Measurements from ENCODE around the gene YDJC.
A peak's percentile ranks its signal among the peaks of the same experiment; 100 is the strongest.
"Not testable (repeated sequence)": the region's sequence is repeated elsewhere in the genome, so short reads cannot be mapped to it uniquely, and the experiment has no call there.

YDJC gene

DNA sequence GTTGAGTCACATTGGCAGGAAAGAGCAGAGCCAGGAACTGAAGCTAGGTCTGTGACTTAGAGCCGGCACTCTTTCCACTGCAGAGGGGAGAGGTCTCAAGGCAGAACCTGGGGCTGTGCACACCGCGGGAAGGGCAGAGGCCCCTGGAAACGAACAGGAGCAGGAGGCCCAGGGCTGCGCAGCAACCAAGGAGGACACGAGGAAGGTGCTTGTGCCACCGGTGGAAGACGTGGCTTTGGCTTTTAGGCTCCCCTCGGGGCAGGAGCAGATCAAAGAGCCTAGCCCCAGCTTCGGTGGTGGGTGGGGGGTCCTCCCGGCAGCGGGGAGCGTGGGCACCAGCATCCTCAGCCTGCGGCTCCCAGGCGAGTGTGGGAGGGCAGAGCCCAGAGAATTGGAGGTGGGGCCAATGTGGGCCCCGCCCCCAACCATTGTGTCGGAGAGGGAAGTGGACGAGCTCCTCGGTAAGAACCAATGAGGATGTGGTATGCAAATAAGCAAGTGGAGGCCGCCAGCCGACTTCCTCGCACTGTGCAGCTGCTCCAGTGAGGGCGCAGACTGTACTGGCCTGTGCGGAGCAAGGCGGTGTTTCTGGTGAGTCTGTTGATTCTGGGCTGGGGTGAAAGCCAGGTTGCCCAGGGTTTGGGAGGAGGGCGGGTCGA lies 2.5 kb upstream of the YDJC start, which contains the start of gene CCDC116:
Gene CCDC116 (plus strand): TSS at position 524 of the 659 bp plus-strand sequence. CDS start 422 bp downstream, outside the sequence.
- DNase-seq (ENCODE audit: low read depth in 2 of 2), result peak in 1 of 2 donors; percentile 48

DNA sequence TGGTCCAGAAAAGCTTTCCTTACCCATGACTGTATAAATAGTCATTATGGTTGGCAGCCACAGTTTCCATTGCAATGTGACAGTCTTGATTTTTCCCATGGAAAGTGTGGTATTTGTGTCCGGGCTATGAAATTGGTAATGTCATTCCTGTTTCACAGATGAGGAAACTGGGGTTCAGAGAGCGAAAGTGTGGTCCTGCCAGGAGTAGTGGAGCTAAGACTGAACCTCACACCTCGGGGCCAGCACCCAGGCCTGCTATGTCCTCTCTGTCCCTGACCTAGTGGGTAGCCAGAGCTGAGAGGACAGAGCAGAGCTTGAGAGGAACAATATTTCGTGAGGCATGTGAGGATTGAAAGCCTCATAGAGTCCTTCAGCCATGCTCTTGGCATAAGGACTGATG lies 1.2 kb upstream of the YDJC start:
- DNase-seq (ENCODE audit: low read depth in 2 of 2), result no peak

DNA sequence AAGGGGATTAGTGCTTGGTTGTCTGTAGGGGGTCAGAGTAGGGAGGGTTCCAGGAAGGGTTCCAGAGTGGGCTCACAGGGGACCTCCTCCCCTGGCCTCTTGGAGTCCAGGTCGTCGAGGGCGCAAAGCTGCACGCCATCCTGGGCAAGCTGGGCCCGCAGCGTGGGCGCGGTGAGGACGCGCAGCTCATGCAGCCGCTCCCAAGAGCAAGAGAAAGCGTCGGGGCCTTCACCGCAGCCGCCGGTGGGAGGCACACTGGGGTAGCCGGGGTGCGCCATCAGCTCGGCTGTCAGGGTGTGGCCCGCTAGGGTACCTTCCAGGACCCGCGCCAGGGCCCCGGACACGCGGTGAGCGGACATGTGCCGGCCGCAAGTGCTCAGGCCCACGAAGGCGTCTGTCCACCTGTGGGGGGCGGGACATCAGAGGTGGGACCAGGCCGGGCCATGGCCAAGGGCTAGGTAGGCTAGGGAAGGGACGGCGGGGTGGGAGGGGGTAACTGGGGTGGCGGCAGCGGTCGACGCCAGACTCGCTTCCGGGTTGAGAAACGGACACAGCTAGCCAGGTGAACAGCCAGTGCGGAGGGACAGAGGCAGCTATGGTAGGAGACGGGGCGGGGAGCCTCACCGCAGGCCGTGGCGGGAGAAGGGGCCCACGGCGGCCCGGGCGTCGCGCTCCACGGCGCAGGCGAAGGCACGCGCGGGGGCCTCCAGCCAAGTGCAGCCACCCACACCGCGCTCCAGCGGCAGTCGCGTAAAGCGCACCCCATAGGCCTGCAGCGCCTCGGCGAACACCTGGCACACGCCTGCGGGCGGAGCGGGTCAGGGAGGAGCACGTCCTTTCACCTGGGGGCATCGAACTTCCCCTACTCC lies 1.2 kb downstream of the YDJC start:
- no peak for DNase-seq (ENCODE audit: low read depth in 2 of 2)

DNA sequence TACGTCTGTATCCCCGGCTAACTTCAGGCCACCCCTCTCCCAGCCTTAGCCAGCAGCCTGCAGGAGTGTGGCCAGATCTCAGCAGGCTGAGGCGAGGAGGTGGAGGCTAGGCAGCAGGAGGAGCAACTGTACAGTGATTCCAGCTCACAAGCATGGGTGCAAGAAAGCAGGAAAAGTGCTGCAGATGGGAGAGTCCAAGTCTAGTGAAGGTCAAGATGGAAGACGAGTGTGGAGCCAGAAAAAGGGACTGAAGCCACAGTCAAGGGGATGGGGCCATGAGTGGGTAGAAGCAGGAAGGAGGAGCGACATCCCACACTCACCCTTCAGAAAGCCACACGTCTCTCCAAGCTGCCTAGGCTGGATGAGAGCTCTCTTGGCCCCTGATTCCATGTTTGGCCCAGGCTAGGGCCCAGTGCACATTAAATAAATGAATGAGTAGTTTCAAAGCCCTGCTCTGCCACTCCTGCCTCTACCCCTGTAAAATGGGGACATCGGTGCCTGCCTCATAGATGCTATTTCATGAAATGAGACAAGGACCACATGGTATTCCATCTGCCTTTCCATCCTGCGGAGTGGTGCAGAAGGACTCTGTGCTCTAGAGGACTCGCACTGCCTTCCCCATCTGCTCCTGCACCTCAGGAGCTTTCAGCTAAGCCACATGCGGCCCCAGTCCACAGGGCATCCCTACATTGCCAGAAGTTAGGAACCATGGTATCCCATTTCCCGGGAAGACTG lies 2.9 kb downstream of the YDJC start:
- no peak for DNase-seq (ENCODE audit: low read depth in 2 of 2)

DNA sequence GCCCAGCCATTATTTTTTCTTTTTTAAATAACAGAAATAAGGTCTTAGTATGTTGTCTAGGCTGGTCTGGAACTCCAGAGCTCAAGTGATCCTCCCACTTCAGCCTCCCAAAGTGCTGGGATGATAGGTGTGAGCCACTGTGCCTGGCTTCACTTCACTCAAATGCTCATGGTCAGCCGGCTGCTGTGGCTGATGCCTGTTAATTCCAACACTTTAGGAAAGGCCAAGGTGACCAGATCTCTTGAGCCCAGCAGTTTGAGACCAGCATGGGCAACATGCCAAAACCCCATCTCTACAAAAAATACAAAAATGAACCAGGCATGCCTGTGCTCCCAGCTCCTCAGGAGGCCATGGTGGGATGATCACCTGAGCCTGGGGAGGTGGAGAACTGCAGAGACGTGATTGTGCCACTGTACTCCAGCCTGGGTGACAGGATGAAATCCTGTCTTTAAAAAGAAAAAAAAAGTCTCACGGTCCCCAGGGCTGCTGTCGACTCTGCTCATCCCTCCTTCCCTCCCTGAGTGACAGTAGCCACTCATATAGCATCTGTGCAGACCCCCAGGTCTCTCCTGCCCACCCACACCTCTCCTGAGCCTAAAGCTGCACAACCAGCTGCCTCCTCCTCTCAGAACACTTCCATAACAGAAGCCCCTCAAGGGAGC lies 3.6 kb downstream of the YDJC start:
- no peak for DNase-seq (ENCODE audit: low read depth in 2 of 2)

DNA sequence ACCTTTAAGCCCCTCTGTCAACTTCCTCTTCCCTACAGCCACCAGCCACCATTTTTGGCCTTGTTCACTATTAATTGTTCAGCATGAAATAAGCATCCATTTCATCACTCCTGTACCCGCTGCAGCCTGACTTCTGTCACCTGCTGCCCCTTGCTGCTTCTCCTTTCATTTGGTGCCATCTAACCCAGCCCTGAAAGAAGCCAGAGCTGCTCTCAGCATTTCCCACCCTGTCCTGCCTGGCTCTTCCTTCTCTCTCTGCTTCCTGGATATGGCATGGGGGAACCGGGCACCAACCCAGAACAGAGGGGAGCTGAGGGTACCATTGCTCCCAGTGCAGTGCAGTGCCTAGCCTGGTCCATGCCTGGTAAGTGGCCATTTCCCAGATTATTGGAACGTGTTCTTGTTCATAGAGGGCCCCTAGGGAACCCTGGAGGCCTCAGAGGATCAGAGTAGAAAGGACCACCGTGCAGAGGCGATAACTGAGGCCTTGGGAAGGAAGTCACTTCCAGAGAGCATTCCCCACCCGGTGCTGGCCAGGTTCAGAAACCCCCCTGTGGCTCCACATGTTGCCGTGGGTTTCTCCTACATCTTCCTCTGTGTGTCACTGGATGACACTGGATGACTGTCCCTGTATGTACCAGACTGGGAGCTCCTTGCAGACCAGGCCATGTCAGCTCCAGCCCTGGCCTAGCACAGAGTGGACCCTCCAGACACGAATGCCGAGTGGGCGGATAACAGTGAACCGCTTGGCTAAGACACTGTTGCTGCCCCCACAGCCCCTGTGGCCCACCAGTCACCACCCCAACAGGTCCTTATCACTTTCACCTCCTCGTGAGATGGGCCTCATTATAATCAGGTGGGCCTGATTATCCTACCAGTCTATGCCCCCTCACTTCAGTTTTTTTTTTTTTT lies 4.7 kb downstream of the YDJC start:
- DNase-seq (ENCODE audit: low read depth in 2 of 2), result no peak

DNA sequence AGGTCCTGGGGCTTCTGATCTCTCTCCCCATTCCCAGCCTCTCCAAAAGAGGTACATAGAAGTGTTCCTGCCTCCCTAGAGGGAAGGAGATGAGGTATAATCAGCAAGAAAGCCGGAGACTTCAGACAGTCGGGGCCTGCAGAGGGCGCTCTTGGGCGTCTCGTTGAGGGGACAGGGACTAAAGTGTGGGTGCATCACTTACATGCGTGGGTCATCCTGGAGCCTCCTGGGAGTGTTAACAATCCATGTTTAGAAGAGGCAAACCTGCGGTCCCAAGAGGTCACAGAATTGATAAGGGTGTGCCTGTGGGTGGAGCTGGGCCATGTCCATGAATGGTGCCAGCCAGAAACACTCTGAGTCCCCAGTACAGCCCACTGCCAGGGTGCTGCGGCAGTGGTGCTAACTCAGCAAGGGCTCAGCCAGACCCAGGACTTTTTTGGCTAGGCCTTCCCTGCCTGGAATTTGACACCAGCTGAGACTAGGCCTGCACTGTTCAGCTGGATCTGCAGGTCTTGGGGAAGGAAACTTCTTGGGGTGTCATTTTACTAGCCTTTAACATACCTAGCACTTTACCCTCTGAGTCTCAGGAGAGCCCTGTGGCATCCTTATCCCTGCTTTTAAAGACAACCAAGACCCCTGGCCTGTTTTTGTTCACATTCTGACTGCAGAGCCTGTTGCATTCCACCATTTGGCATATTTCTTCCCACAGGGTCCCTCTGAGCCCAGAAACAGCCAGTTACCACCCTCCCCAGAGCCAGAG lies 5.5 kb downstream of the YDJC start:
- no peak for DNase-seq (ENCODE audit: low read depth in 2 of 2)

DNA sequence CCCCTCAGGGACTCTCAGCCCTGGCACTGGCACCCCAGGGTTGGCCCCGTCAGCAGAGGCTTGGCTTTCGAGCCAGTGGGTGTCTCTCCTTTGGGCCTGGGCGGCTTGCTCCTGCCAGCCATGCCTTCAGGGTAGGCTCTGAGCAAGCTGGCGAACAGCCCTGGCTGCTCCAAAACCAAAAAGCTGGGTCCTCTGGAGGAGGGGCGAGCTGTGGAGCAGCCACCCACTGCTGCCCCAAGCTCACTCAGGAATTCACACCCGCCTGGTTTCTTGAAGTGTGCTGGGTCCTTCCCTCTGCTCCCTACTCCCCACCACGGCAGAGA lies 6.2 kb downstream of the YDJC start:
- no peak for DNase-seq (ENCODE audit: low read depth in 2 of 2)

DNA sequence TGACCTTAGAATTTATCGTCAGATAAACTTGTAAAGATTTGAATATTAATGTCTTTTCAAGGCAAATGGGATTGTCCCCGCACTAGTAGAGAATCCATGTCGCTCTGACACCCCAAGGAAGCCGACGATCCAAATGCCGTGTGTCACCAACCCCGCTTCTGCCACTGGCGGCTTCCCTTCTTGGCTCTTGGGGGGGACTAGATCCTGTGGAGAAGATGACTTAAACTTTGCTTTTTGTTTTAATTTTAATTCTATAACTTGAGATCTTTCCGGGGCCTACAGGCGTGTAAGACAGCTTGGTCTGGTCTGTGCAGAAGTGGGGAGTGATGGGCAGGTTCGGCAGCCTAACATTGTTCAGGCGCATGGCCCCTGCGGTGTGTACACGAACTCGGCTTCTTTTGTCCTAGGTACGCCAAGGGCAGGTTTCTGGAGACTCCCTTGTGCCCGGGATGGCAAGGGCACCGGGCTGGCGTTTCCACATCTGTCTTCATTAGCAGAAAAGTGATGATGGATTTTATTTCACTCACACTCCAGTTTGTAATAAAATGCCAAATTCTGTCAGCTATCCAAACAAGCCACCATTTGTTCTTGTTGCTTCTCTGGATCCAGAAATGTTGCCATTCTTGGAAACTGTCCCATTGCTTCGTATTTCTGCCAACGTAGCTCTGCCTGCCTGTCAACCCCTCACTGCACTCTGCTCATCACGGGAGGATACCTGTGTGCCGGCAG lies 6.7 kb downstream of the YDJC start:
- no peak for DNase-seq (ENCODE audit: low read depth in 2 of 2)

DNA sequence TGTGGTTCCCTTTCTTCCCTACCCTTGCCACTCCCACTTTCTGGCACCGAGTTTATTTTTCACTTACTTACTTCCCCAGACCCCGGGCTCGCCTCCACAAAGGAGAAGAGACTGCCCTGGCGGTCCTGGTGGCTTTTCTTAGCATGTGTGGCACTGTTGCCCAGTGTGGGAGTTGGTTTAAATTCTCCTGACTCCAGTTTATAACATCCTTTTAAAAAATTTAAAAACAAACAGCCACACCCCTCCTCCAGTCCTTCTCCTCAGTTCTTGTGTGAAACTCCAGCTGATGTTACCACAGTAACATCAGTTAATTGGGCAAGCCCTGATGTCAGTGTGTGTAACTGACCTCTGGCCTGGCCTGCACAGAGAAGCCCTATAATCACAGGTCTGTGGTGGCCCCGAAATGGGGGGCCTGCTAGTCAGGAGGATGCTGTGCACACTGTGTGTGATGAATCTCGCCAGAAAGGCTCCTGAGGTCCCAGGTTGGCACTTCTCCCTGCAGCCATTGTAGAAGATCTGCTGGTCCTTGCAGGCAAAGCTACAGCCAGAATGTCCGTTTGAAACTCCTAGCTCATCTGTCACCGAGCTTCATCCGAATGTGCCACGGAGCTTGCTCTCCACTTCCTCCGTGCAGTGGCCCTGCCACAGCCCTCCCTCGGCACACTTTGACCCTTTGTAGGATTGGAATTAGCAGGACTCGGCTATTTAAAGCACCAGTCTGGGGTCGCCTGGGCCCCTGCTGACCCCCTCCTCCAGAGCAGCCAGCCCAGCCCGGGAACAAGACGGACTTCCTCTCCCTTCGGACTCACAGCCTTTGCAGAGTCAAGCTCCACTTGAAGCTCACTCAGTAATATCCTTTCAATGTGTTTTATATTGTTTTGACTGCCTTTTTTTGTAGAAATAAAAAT lies 7.6 kb downstream of the YDJC start:
- no peak for DNase-seq (ENCODE audit: low read depth in 2 of 2)

DNA sequence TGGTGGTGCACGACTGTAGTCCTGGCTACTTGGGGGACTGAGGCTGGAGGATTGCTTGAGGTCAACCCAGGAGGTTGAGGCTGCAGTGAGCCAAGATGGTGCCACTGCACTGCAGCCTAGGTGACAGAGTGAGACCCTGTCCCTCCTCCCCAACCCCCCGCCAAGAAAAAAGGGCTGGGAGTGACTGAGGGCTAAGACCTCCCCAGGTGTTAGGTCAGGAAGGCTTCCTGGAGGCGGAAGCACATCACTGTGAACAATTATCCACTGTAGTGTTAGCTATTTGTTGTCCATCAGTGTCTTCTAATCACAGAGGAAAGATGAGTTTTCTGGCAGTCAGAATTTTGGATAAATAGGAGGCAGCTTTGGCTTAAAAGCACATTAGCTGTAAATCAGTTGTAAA lies 8.8 kb downstream of the YDJC start:
- no peak for DNase-seq (ENCODE audit: low read depth in 2 of 2)

DNA sequence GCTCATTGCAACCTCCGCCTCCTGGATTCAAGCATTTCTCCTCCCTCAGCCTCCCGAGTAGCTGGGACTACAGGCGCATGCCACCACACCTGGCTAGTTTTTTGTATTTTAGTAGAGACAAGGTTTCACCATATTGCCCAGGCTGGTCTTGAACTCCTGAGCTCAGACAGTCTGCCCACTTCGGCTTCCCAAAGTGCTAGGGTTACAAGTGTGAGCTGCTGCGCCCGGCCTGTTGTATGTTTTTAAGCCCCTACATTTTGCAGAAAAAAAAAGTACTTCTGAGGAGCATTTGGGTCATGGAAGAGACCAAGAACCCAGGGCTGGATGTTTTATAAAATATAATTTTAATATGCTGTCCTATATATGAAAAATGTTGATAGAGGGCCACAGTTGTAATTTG lies 12.5 kb downstream of the YDJC start:
- not testable (repeated sequence) for DNase-seq (ENCODE audit: low read depth in 2 of 2)

DNA sequence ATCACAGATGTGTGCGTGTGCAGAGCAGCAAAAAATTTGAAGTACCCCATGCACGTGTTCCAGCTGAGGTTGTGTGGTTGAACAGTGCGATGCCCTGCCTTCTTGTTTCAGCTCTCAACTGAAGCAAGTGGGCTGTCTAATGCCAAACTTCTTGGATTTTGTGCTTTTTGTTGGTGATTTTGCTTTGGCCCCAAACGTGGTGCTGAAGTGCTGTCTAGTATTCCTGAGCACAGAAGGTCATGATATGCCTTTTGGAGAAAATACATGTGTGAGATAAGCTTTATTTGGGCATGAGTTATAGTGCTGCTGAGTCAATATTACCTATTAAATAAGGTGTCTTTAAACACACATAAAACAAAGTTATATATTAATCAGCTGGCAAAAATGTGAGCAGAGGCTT lies 14.1 kb downstream of the YDJC start:
- no peak for DNase-seq (ENCODE audit: low read depth in 2 of 2)

DNA sequence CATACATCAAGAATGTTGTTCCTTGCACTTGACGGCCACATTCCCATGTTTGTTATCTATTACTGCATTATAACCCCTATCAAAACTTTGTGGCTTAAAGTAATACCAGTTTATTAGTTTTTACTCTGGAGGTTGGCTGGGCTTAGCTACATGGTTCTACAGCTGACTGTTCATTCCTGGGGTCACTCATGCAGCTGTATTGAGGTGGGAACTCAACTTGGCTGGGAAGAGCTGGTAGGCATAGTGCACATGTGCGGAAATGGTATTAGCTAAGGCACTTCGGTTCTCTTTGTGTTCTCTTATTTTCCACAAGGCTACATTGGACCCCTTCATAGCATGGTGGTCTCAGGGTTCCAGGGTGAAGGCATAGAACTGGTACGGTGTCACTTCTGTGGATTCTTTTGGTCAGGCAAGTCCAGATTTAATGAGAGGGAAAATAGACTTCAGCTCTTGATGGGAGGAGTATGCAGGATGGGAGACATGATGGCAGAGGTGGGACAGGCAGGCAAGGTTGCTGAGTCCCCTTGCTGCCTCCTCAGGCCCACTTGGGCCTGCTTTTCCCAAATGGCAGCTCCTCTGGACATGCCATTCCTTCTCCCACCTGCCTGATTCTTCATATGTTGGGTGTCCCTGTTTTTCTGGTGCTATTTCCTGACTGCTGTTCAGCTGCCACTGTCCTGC lies 16.1 kb downstream of the YDJC start:
- no peak for DNase-seq (ENCODE audit: low read depth in 2 of 2)

DNA sequence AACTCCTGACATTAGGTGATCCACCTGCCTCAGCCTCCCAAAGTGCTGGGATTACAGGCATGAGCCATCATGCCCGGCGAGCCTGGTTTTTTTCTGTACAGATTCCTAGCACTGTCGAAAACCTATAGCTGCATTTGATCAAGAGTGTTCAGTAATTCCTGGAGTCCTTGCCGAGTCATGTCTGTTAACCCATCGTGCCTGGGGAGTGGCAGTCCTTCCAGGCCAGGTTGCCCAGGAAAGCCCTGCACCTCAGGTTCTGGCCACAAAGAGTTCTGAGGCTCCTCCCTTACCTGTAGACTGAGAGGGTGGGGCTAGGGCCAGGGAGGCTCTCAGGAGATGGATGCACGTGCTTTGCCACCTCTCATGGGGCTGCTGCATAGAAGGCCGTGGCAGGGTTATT lies 17.0 kb downstream of the YDJC start:
- no peak for DNase-seq (ENCODE audit: low read depth in 2 of 2)

DNA sequence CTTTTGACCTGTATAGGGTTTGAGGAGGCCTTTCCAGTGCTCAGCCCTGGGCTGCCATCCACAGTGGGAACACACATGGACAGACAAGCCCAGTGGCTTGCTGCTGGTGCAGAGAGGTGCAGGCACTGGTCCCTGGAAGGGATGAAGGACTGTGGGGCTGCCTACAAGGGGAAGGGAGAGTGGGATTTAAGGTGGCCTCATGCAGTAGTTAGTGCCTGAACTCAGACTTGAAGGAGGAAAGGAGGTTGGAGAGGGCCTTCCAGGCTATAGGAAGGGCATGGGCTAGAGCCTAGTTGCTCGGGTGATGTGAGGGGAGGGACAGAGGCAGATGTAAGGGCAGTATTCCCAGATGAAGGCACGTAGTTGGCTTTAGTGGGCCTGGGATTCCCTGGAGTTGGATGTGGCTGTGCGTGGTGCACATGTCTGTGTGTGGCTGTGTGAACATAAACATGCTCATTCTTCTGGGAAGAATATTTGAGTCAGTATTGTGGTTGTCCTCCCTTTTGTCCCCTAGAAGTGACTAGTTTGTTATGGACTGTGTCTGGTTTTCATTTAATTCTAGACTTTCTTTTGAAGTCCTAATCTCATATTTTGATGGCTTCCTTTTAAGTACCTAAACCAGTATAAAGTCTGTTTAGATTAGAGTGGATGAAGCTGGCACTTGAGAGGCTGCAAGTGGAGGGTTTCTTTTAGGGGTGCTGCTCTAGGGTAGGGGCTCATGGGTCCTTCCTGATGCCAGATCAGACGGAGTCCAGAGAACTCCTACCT lies 18.4 kb downstream of the YDJC start:
- DNase-seq (ENCODE audit: low read depth in 2 of 2), result no peak

DNA sequence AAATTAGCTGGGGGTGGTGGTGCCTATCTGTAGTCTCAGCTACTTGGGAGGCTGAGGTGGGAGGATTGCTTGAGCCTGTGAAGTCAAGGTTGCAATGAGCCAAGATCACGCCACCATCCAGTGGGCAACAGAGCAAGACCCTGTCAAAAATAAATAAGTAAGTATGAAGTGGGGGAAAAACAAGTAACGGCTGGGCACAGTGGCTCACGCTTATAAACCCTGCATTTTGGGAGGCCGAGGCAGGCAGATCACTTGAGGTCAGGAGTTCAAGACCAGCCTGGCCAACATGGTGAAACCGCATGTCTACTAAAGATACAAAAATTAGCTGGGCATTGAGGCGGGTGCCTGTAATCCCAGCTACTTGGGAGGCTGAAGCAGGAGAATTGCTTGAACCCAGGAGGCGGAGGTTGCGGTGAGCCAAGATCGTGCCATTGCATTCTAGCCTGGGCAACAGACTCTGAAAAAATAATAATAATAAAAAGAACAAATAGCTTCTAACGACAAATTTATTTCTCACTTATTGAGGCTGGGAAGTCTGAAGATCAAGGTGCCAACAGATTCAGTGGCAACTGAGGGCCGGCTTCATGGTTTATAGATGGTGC lies 20.2 kb downstream of the YDJC start:
- not testable (repeated sequence) for DNase-seq (ENCODE audit: low read depth in 2 of 2)
